HG02943 (cell line): ENCODE measurements around the gene CCSER1.
"Not testable (repeated sequence)": the region's sequence is repeated elsewhere in the genome, so short reads cannot be mapped to it uniquely, and the experiment has no call there.

ENCODE experiments used
- ATAC-seq: cut with Tn5 transposase; IDR thresholded peaks from one replicate; pipeline ENCODE4 v1.9.1; 2021; ENCODE audit warnings: mild to moderate bottlenecking, low read depth, moderate library complexity; ENCODE audit not compliant: unreplicated experiment

CCSER1 gene

GRCh38 chr4:91092398-91092980, 965.3 kb downstream of the CCSER1 start:
- ATAC-seq, result no peak

GRCh38 chr4:91094220-91094619, 967.0 kb downstream of the CCSER1 start:
- ATAC-seq, result not testable (repeated sequence)

- no peak for ATAC-seq
These were observed 972.5 kb downstream of the CCSER1 start for GRCh38 chr4:91099666-91100065.

- no peak for ATAC-seq
These were observed 981.6 kb downstream of the CCSER1 start for GRCh38 chr4:91108751-91109150.

GRCh38 chr4:91111556-91111955, 984.4 kb downstream of the CCSER1 start:
- ATAC-seq, result no peak

GRCh38 chr4:91113130-91113706, 986.0 kb downstream of the CCSER1 start:
- ATAC-seq, result no peak

- no peak for ATAC-seq
These were observed 987.2 kb downstream of the CCSER1 start for GRCh38 chr4:91114386-91114785.

GRCh38 chr4:91116861-91117260, 989.7 kb downstream of the CCSER1 start:
- no peak for ATAC-seq

- no peak for ATAC-seq
These were observed 991.4 kb downstream of the CCSER1 start for GRCh38 chr4:91118597-91118996.

GRCh38 chr4:91123742-91124141, 996.5 kb downstream of the CCSER1 start:
- ATAC-seq, result no peak

GRCh38 chr4:91127192-91127591, 1000.0 kb downstream of the CCSER1 start:
- ATAC-seq, result no peak

- ATAC-seq, result no peak
These were observed 1000.6 kb downstream of the CCSER1 start for GRCh38 chr4:91127831-91128230.

GRCh38 chr4:91128519-91128918, 1001.3 kb downstream of the CCSER1 start:
- ATAC-seq, result no peak

GRCh38 chr4:91147067-91147466, 1019.9 kb downstream of the CCSER1 start:
- ATAC-seq, result no peak

GRCh38 chr4:91154041-91154440, 1026.8 kb downstream of the CCSER1 start:
- ATAC-seq, result not testable (repeated sequence)

GRCh38 chr4:91167864-91168653, 1040.9 kb downstream of the CCSER1 start:
- not testable (repeated sequence) for ATAC-seq

- no peak for ATAC-seq
These were observed 1043.6 kb downstream of the CCSER1 start for GRCh38 chr4:91170768-91171167.

- no peak for ATAC-seq
These were observed 1044.0 kb downstream of the CCSER1 start for GRCh38 chr4:91171217-91171616.

- ATAC-seq, result not testable (repeated sequence)
These were observed 1057.9 kb downstream of the CCSER1 start for GRCh38 chr4:91185061-91185460.

GRCh38 chr4:91198951-91199350, 1071.8 kb downstream of the CCSER1 start:
- ATAC-seq, result no peak

- no peak for ATAC-seq
These were observed 1080.3 kb downstream of the CCSER1 start for GRCh38 chr4:91207535-91207934.

- ATAC-seq, result no peak
These were observed 1085.0 kb downstream of the CCSER1 start for GRCh38 chr4:91212211-91212610.
